Breast epithelium (tissue), 4 donors: Measurements from ENCODE around the gene TNFRSF18. TPM values are rescaled to one million over a fixed set of nuclear protein-coding genes. Genes with fewer than 3 reads are reported as not detected.

Experiments used
- DNase-seq, 2 donors: peaks; one replicate each; pipeline ENCODE4 v3.0.0-alpha.2; 2019; ENCODE audit warnings: low spot score in 2 of 2
- H3K27ac ChIP-seq, 2 donors: fragments of 200-600 bp; sonication (generic) in 1 of 2; one replicate each; pipeline ENCODE4 v1.5.1; 2016 to 2019; ENCODE audit warnings: mild to moderate bottlenecking in 1 of 2
- H3K27me3 ChIP-seq, 2 donors: fragments of 200-600 bp; sonication (generic) in 1 of 2; one replicate each; pipeline versions ENCODE4 v1.5.1 to v1.6.0; 2017 to 2019; ENCODE audit warnings: control low read depth in 1 of 2, mild to moderate bottlenecking in 1 of 2
- H3K36me3 ChIP-seq: fragments of 200-600 bp; one replicate; pipeline ENCODE4 v1.5.1; 2019
- H3K4me1 ChIP-seq, 2 donors: fragments of 200-600 bp; sonication (generic); one replicate each; pipeline ENCODE4 v1.5.1; 2016 to 2019; ENCODE audit warnings: control low read depth in 1 of 2
- H3K4me3 ChIP-seq, 3 donors: fragments of 200-600 bp; sonication (generic); 1 replicate in 2 of 3; 2 replicates in 1 of 3; pipeline ENCODE4 v1.5.1; 2016 to 2019; ENCODE audit warnings: mild to moderate bottlenecking in 3 of 3, moderate library complexity in 2 of 3
- H3K9me3 ChIP-seq, 2 donors: fragments of 200-600 bp; sonication (generic) in 1 of 2; one replicate each; pipeline ENCODE4 v1.5.1; 2016 to 2019; ENCODE audit warnings: control low read depth in 1 of 2
- POLR2A ChIP-seq: fragments of 450-650 bp; IDR thresholded peaks from one replicate; pipeline ENCODE4 v1.6.1; 2016; ENCODE audit warnings: antibody characterized with exemption, mild to moderate bottlenecking, moderate library complexity
- POLR2AphosphoS5 ChIP-seq, 3 donors: sonication (generic); formaldehyde crosslinking; IDR thresholded peaks; one replicate each; pipeline ENCODE4 v1.6.1; 2017; ENCODE audit warnings: antibody characterized with exemption in 3 of 3
- intact Hi-C: fragments of 100-400 bp; cut with DNase I; formaldehyde crosslinking; loops from one replicate; pipeline ENCODE4 v1.15.1; 2023; ENCODE audit warnings: low total_unique reads
- total RNA-seq, 3 donors: library from RNA; depleted of rRNA; stranded (reverse); fragments of >200 nt; gene quantifications; one replicate each; pipeline ENCODE4 v1.1.0, GENCODE V29; 2016
- TF ChIP-seq, protein P1 (sequence below), 3 donors: fragments of 450-650 bp; IDR thresholded peaks; one replicate each; pipeline ENCODE4 v1.5.1; 2016 to 2017; ENCODE audit warnings: antibody characterized with exemption in 3 of 3, mild to moderate bottlenecking in 3 of 3, moderate library complexity in 3 of 3

The TNFRSF18 gene
- total RNA-seq, 3 donors from 2014 or later: 1.9 to 5.9 TPM; not detected in 1

DNA sequence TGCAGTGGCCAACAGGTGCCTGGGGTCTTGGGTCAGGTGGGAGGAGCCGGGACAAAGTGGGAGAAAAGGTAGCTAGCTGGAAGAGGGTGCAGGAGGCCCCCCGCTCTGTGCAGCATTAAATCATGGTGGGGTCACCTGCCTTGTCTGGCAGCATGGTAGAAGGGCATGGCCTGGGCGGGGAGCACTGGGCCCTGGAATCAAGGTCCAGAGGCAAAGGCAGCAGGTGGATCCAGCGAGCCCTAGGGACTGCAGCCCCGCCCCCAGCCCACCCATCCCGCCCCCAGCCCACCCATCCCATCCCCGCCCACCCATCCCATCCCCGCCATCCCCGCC, 49.4 kb downstream of the TNFRSF18 start:
- Histone ChIP-seq H3K4me1 (no peaks in the 10 kb centered on the region), H3K4me3 (no peak overlapping the region), H3K27me3 (no peaks in the 10 kb centered on the region), H3K27ac (no peak overlapping the region), H3K36me3 (no peaks in the 10 kb centered on the region), H3K9me3 (peaks cover 0 to 4% of the 10 kb centered on the region in 2 donors)
- TF ChIP-seq, protein P1, sequence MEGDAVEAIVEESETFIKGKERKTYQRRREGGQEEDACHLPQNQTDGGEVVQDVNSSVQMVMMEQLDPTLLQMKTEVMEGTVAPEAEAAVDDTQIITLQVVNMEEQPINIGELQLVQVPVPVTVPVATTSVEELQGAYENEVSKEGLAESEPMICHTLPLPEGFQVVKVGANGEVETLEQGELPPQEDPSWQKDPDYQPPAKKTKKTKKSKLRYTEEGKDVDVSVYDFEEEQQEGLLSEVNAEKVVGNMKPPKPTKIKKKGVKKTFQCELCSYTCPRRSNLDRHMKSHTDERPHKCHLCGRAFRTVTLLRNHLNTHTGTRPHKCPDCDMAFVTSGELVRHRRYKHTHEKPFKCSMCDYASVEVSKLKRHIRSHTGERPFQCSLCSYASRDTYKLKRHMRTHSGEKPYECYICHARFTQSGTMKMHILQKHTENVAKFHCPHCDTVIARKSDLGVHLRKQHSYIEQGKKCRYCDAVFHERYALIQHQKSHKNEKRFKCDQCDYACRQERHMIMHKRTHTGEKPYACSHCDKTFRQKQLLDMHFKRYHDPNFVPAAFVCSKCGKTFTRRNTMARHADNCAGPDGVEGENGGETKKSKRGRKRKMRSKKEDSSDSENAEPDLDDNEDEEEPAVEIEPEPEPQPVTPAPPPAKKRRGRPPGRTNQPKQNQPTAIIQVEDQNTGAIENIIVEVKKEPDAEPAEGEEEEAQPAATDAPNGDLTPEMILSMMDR (IDR thresholded peaks at IDR 0.05): no peak
- TF ChIP-seq POLR2A: no peak
- no peak for TF ChIP-seq POLR2AphosphoS5 (IDR thresholded peaks at IDR 0.05)
- DNase-seq: no peak
- intact Hi-C loops: no loop called here

DNA sequence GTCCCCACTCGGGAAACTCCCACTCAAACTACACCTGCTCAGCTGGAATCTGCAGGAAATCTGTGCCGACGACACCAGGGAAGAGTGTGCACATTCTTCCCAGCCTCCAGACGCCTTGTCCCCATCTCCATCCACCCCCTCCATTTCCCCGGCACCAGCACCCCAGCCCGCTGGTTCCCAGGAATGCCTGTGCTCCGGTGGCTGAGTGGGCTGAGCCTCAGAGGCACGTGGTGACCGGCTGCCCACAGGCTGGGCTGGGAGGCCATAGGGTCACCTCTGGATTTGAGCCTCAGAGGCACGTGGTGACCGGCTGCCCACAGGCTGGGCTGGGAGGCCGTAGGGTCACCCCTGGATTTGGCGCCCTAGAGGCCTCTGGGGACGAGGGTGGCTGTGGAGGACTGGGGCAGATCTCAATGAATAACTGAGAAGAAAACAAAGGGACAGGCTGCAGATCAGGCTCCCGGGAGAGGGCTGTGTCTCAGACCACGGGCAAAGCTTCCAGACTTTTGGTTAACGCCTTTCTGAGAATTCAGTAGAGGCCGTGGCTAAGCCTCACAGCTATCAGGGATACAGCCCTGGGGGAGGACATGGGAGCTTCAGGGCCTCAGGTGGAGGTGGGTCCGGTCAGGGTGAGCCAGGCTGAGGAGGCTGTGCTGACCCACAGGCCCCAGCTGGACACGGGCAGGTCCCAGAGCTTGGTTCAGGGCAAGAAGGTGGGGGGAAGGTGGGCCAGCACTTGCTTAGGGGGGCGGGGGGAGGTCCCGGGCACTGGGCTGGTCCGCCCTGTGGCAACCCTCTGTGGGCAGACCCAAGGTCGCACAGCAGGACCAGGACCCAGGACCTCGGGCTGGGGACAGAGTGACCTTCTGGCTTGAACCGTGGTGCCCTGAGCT, 50.0 kb downstream of the TNFRSF18 start:
- H3K36me3 ChIP-seq: no peaks in the 10 kb centered on the region
- no peak overlapping the region for H3K4me3 ChIP-seq
- no peak overlapping the region for H3K27ac ChIP-seq
- intact Hi-C loops: no loop called here
- H3K4me1 ChIP-seq: no peaks in the 10 kb centered on the region
- DNase-seq: no peak
- H3K9me3 ChIP-seq: peaks cover 0 to 4% of the 10 kb centered on the region in 2 donors
- no peaks in the 10 kb centered on the region for H3K27me3 ChIP-seq
- no peak for TF ChIP-seq POLR2AphosphoS5 (IDR thresholded peaks at IDR 0.05)
- TF ChIP-seq, protein P1 (IDR thresholded peaks at IDR 0.05): no peak
- no peak for TF ChIP-seq POLR2A

DNA sequence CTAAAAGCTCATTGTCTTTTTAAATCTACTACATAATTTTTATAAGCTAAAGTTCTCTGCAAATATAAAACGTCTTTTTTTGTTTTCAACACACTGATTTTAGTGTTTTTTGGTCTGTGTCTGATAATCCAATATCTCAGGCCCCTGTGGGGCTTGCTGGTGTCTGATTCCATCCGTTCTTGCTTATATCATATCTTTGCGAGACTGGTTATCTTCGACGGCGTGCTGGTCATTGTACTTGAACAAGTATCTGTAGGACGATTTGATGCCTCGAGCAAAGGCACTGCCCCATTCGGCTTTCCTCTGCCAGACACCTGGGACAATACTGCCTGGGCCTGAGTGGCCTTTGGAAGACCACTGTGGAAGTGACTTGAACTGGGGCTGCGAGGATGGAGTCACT, 51.1 kb downstream of the TNFRSF18 start:
- Histone ChIP-seq H3K27me3 (no peaks in the 10 kb centered on the region), H3K4me3 (no peak overlapping the region), H3K36me3 (no peaks in the 10 kb centered on the region), H3K9me3 (peaks cover 0 to 4% of the 10 kb centered on the region in 2 donors), H3K4me1 (no peaks in the 10 kb centered on the region), H3K27ac (no peak overlapping the region)
- intact Hi-C loops: no loop called here
- TF ChIP-seq POLR2AphosphoS5 (IDR thresholded peaks at IDR 0.05) (no peak), POLR2A (no peak)
- TF ChIP-seq, protein P1 (IDR thresholded peaks at IDR 0.05): no peak
- DNase-seq: no peak

DNA sequence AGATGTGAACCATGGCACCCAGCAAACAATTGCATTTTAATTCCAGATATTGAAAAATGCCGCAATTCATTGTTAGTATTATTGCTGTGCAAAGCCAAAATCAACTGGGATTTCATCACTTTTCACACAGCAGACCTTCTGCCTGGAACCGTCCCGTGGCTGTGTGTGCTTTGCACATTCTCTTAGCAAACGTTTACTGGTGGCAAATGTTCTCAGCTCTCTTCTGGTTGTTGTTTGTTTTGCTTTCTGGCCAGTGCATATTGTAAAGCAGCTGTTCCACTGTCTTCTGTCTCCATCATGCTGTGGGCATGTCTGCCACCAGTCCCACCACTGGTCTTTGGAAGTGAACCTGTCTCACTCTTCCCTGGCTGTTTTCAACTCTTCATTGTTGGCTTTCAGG, 52.5 kb downstream of the TNFRSF18 start:
- intact Hi-C loops: no loop called here
- no peaks in the 10 kb centered on the region for H3K4me1 ChIP-seq
- H3K27ac ChIP-seq: peak overlapping the region in 1 of 2 donors; percentile 25
- no peak for DNase-seq
- no peaks in the 10 kb centered on the region for H3K36me3 ChIP-seq
- TF ChIP-seq, protein P1 (IDR thresholded peaks at IDR 0.05): no peak
- TF ChIP-seq POLR2A (no peak), POLR2AphosphoS5 (IDR thresholded peaks at IDR 0.05) (no peak)
- H3K4me3 ChIP-seq: no peak overlapping the region
- peaks cover 0 to 4% of the 10 kb centered on the region in 2 donors for H3K9me3 ChIP-seq
- no peaks in the 10 kb centered on the region for H3K27me3 ChIP-seq

Other genes starting within 250 kb of the TNFRSF18 start
- 10 to 100 TPM; 36.2 to 38.7 (median 38.2) TPM for gene NOC2L, start 247.3 kb downstream of the TNFRSF18 start, total RNA-seq
- 10 to 100 TPM in 1 of 3 donors, 1 to 10 TPM in 2; 5.4 to 18.0 (median 10.0) TPM for gene KLHL17, start 246.0 kb downstream of the TNFRSF18 start, total RNA-seq
- gene PLEKHN1, start 240.1 kb downstream of the TNFRSF18 start, total RNA-seq: 1 to 10 TPM in 2 of 3 donors, under 1 TPM in 1; 0.16 to 2.8 (median 1.6) TPM
- gene PERM1, start 224.5 kb downstream of the TNFRSF18 start, total RNA-seq: 1 to 10 TPM in 1 of 3 donors, under 1 TPM in 1, not detected in 1; 0.33 to 1.9 TPM
- gene HES4, start 206.5 kb downstream of the TNFRSF18 start, total RNA-seq: 10 to 100 TPM in 2 of 3 donors, 1 to 10 TPM in 1; 8.3 to 36.4 (median 34.2) TPM
- 10 to 100 TPM; 15.5 to 31.5 (median 18.0) TPM for gene ISG15, start 193.1 kb downstream of the TNFRSF18 start, total RNA-seq
- 10 to 100 TPM in 2 of 3 donors, 1 to 10 TPM in 1; 9.1 to 37.0 (median 30.5) TPM for gene AGRN, start 186.5 kb downstream of the TNFRSF18 start, total RNA-seq
- 1 to 10 TPM in 1 of 3 donors, under 1 TPM in 1, not detected in 1; 0.33 to 2.8 TPM for gene RNF223, start 132.3 kb downstream of the TNFRSF18 start, total RNA-seq
- 10 to 100 TPM in 2 of 3 donors, 1 to 10 TPM in 1; 6.9 to 24.0 (median 12.5) TPM for gene C1orf159, start 90.5 kb downstream of the TNFRSF18 start, total RNA-seq
- under 1 TPM; 0.15 to 0.33 (median 0.16) TPM for gene TTLL10, start 32.7 kb downstream of the TNFRSF18 start, total RNA-seq
- gene TNFRSF4, start 7.6 kb upstream of the TNFRSF18 start, total RNA-seq: 1 to 10 TPM in 2 of 3 donors, under 1 TPM in 1; 0.64 to 2.3 (median 1.6) TPM
- 100 to 1,000 TPM in 1 of 3 donors, 10 to 100 TPM in 2; 58.0 to 111 (median 79.3) TPM for gene SDF4, start 25.4 kb upstream of the TNFRSF18 start, total RNA-seq
- gene B3GALT6, start 25.6 kb upstream of the TNFRSF18 start, total RNA-seq: 10 to 100 TPM; 14.4 to 16.0 (median 14.4) TPM
- gene C1QTNF12, start 40.1 kb upstream of the TNFRSF18 start, total RNA-seq: 1 to 10 TPM in 1 of 3 donors, not detected in 2; 2.0 TPM
- gene UBE2J2, start 67.3 kb upstream of the TNFRSF18 start, total RNA-seq: 10 to 100 TPM; 37.0 to 39.8 (median 37.4) TPM
- 1 to 10 TPM in 2 of 3 donors, under 1 TPM in 1; 0.96 to 5.2 (median 4.7) TPM for gene SCNN1D, start 73.8 kb upstream of the TNFRSF18 start, total RNA-seq
- gene ACAP3, start 101.3 kb upstream of the TNFRSF18 start, total RNA-seq: 10 to 100 TPM; 19.7 to 33.4 (median 26.9) TPM
- 10 to 100 TPM; 16.0 to 27.5 (median 22.0) TPM for gene PUSL1, start 102.0 kb upstream of the TNFRSF18 start, total RNA-seq
- gene INTS11, start 118.1 kb upstream of the TNFRSF18 start, total RNA-seq: 100 to 1,000 TPM in 2 of 3 donors, 10 to 100 TPM in 1; 68.6 to 125 (median 119) TPM
- 10 to 100 TPM in 2 of 3 donors, 1 to 10 TPM in 1; 9.0 to 16.4 (median 13.4) TPM for gene CPTP, start 118.2 kb upstream of the TNFRSF18 start, total RNA-seq
- gene TAS1R3, start 124.7 kb upstream of the TNFRSF18 start, total RNA-seq: under 1 TPM in 2 of 3 donors, not detected in 1; 0.16 to 0.33 TPM
- gene DVL1, start 142.8 kb upstream of the TNFRSF18 start, total RNA-seq: 10 to 100 TPM; 55.2 to 70.1 (median 55.2) TPM
- gene MXRA8, start 152.0 kb upstream of the TNFRSF18 start, total RNA-seq: 100 to 1,000 TPM in 1 of 3 donors, 10 to 100 TPM in 2; 93.4 to 308 (median 99.8) TPM
- 100 to 1,000 TPM in 1 of 3 donors, 10 to 100 TPM in 2; 91.3 to 116 (median 99.6) TPM for gene AURKAIP1, start 168.6 kb upstream of the TNFRSF18 start, total RNA-seq
- 100 to 1,000 TPM; 170 to 325 (median 285) TPM for gene CCNL2, start 192.7 kb upstream of the TNFRSF18 start, total RNA-seq
- 100 to 1,000 TPM; 127 to 149 (median 147) TPM for gene MRPL20, start 200.7 kb upstream of the TNFRSF18 start, total RNA-seq
- gene ANKRD65, start 214.7 kb upstream of the TNFRSF18 start, total RNA-seq: 10 to 100 TPM; 10.2 to 16.0 (median 12.2) TPM
- gene VWA1, start 229.1 kb upstream of the TNFRSF18 start, total RNA-seq: 10 to 100 TPM; 13.0 to 44.8 (median 35.7) TPM
- gene ATAD3C, start 243.1 kb upstream of the TNFRSF18 start, total RNA-seq: 1 to 10 TPM; 1.9 to 8.5 (median 4.3) TPM